Activated CD4-positive, alpha-beta T cell treated with anti-CD3 and anti-CD28 coated beads, Interleukin-2, amount 50 U/mL, for 4 hours (primary cell): ENCODE results near the gene TF.
"Not testable (repeated sequence)": the region's sequence is repeated elsewhere in the genome, so short reads cannot be mapped to it uniquely, and the experiment has no call there.

ENCODE experiments used
- DNase-seq, 2 experiments: peaks; one replicate each; pipeline ENCODE4 v3.0.0-alpha.2; 2020

TF gene

DNA sequence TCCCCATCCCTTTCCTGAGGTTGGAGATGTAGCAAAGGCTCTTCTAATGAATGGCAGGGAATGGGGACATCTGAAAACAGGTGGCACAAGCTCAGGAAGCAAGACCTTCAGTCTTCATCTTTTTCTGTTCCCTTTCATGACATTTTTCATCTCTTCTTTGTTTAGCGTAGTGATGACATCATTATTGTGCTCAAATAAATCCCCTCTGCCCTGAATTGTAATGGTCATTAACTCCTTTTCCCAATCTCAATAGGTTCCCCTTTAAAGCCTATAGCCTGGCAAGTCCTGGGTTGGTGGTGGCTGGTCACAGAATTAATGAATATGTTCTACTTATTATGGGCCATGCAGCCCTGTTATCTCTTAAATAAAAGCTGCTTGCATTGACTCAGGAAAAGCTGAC, 21.4 kb downstream of the TF start:
- DNase-seq, result no peak

DNA sequence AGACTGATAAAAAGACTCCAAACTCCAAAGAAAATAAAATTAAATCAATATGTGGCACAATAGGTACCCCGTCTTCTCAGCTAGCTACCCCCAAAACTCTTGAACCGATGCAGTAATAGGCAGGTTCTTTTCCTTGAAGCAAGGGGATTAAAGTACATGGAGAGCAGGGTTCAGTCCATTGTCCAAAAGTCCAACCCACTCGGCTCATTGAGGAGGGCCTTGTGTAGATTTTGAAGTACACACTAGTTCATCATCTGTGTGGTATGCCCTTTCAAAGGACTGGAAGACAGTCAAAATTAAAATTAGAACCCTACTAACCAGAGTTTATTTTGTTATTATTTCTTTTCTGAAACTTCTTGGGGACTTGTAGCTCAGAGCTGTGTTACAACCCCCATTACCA, 23.3 kb downstream of the TF start:
- no peak for DNase-seq

GRCh38 chr3:133773732-133774131, 27.5 kb downstream of the TF start:
- DNase-seq, result no peak

- no peak for DNase-seq
Observed at GRCh38 chr3:133775309-133775708, 29.1 kb downstream of the TF start.

DNA sequence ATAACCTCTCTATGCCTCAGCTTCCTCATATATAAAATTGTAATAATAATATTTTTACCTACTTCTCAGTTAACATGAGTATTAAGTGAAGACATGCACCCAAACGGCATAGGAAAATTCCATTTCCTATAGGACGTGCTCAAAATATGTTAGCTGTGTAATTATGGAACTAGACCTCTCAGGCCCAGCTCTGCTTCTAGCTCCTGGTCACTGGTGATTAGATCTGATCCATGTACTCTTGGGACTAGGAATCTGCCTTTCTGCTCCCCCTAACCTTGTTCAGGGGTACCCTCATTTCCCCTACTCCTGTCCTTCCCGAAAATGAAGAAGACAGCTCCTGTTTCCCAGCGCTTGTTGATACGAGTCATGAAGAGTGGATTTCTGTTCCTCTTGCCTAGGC, 29.6 kb downstream of the TF start:
- DNase-seq, result no peak

GRCh38 chr3:133776794-133777438, 30.7 kb downstream of the TF start:
- DNase-seq, result no peak

GRCh38 chr3:133777807-133778568, 31.8 kb downstream of the TF start:
- no peak for DNase-seq

- no peak for DNase-seq
Observed at GRCh38 chr3:133779626-133780203, 33.5 kb downstream of the TF start.

GRCh38 chr3:133780756-133781155, 34.6 kb downstream of the TF start:
- not testable (repeated sequence) for DNase-seq

DNA sequence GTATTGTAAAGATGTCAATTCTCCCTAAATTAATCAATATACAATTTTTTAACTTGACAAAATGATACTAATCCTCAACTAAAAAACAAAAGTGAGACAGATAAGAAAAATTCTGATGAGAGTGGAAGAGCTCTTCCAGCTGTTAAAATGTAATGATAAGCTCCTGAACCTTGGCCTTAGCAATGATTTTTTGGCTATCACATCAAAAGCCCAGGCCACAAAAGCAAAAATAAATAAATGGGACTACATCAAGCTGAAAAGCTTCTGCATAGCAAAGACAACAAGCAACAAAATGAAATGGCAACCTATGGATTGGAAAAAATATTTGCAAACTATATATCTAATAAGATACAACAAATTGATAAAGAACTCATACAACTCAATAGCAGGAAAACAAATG, 35.4 kb downstream of the TF start:
- no peak for DNase-seq

- DNase-seq, result no peak
Observed at GRCh38 chr3:133782454-133782853, 36.3 kb downstream of the TF start.

DNA sequence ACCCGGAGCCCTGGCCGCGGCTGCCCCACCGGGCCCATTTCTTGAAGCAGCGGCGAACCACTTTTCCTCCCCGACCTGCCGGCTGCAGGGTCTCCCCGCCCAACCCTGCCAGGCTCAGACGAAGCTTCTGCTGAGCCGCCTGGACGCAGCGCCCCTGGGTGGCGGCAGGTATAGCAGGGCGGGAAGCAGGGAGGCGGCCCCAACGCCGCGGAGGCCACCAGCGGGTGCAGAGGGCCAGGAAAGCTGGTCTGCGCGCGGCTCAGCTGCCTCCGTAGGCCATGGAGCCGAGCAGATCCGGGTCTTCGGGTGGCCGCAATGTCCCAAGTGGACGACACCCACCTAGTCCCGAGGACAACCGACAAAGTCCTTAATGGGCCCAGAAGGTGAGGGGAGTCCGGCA, 37.6 kb downstream of the TF start:
- no peak for DNase-seq

DNA sequence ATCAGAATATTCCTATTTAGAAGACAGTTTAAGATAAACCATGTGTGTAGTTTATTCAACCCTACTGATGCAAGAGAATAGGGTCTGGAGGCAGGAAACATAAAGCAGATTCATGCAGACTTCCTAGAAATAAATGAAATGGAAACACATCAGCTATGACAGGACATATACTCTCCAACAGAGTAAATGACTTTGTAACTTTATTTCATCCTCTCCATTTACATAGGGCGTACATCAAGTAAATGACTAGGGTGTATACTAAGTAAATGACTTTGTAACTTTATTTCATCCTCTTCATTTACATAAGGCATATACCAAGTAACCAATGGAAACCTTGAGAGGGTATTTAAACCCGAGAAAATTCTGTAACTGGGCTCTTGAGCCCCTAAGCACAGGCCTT, 41.8 kb downstream of the TF start:
- no peak for DNase-seq

- DNase-seq, result no peak
Observed at GRCh38 chr3:133792171-133792763, 46.1 kb downstream of the TF start.

GRCh38 chr3:133797396-133798105, 51.4 kb downstream of the TF start:
- no peak for DNase-seq

GRCh38 chr3:133799794-133800585, 53.8 kb downstream of the TF start:
- no peak for DNase-seq

DNA sequence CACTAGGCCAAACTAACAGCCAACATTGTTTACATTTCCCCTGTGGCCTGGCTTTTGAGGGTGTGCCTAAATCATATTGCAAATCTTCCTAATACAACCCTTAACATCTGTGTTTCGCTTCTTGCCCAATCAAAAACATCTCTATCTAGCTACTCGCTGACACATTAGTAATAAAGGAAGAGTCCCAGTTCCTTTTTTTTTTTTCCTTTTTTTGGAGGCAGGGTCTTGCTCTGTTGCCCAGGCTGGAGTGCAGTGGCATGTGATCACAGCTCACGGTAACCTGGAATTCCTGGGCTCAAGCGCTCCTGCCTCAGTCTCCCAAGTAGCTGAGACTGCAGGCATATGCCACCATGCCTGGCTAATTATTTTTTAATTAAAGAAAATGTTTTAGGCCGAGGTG, 57.3 kb downstream of the TF start:
- DNase-seq, result no peak

DNA sequence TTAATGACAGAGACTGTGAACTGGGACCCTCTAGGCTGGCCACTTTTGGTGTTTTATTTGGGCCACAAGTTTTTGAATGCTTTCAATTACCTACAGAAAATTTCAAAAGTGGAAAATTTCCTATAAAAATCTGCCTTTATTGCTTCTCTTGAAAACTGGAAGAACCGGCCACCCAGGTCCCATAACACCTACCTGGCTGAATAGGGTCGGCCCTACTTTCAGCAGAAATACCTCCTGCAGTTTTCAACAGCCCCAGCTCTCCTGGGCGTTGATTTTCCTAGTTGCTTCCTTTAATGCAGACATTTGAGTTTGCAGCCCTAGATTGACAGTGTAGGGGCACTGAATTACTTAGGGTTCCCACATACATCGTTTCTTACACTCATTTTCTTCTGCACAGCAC, 58.7 kb downstream of the TF start:
- DNase-seq, result no peak

DNA sequence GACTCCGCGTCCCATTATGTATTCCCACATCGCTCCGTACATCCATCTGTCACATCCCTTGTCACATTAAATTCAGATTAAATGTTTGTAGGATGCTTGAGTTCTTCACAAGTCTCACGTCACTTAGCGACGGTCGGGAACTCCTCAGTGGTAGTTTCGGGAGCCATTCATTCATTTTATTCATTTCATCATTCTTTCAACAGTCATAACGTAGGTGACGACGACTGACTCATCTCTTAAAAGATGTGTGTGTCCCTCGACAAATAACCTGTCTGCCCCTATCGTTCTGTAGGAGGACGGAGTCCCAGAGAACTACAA, 59.1 kb downstream of the TF start:
- no peak for DNase-seq

DNA sequence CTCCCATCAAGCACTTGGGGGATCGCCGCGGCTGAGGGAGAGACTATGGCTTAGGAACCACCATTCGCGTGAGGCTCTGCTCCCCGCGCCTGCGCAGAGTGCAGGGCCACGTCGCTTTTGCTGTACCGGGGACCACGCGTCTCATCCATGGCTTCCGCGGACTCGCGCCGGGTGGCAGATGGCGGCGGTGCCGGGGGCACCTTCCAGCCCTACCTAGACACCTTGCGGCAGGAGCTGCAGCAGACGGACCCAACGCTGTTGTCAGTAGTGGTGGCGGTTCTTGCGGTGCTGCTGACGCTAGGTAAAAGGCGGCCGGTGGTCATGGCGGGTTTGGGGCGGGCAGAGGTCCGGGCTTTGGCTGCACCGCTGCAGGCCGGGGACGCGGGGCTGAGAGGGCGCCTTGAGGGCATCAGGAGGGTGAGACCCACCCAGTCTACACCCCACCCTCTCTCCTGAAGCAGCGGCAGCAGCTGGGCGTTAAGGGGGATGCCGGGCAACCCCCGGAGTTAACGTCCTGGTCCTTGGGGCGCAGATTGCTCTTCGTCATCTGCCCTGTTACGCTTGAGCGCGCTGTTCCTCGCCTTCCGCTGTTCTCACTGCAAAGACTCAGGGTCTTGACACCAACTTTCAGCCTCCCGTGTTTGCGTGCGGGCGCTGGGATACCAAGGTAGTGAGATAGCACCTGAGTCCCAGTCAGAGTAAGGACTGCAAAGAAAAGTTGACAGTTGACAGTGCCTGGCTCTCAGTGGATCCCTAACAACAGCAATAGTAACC, 59.7 kb downstream of the TF start, which contains the start of gene SRPRB:
SRPRB (plus strand) TSS at position 114 of the 774 bp plus-strand sequence; CDS start at position 148, 34 bp downstream.
- peak; percentile 94 to 97 for DNase-seq

DNA sequence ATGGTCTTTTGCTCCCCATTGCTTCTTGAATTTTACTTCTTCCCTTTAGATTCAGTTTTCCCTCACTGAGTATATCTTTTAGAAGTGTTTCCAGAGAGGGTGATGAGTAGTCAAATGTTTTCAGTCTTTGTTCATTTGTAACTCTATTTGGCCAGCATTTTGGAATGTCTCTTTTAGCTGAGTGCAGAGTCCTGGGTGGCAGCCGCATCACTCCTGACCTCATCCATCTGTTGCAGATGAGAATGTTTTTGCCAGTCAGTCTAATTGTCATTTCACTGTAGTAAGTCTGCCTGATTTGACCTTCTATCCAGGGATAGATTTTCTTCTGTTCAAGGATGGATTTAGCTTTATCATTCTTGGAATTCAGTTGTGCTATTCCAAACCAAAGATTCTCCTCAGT, 66.7 kb downstream of the TF start:
- DNase-seq, result no peak

DNA sequence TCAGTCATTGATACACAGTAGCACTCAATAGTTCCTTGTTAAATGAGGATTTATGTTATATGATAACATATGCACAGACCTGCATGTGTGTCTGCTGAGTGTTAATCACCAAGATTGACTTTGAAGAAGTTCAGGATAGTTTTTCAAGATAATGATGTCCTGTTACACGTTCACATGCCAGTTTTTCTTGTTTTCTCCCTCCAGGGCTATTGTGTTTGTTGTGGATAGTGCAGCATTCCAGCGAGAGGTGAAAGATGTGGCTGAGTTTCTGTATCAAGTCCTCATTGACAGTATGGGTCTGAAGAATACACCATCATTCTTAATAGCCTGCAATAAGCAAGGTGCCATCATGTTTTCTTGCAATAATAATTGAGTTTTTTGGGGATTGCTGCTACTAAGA, 69.2 kb downstream of the TF start:
- DNase-seq, result no peak
